HEK293T (cell line): ENCODE measurements around the gene AOAH.

Experiments
- BHLHE40 ChIP-seq: fragments of 450-650 bp; IDR thresholded peaks from 2 replicates; pipeline ENCODE4 v1.6.1; 2016; ENCODE audit warnings: mild to moderate bottlenecking, moderate library complexity, borderline replicate concordance
- CTBP1 ChIP-seq: fragments of 450-650 bp; IDR thresholded peaks from 2 replicates; pipeline ENCODE4 v1.6.1; 2016; ENCODE audit warnings: borderline replicate concordance
- FOXA1 ChIP-seq: fragments of 450-650 bp; IDR thresholded peaks from 2 replicates; pipeline ENCODE4 v1.6.1; 2016; ENCODE audit warnings: mild to moderate bottlenecking
- FOXM1 ChIP-seq: fragments of 450-650 bp; IDR thresholded peaks from 2 replicates; pipeline ENCODE4 v1.6.1; 2017; ENCODE audit warnings: mild to moderate bottlenecking, borderline replicate concordance
- NFRKB ChIP-seq: fragments of 450-650 bp; IDR thresholded peaks from 2 replicates; pipeline ENCODE4 v1.6.1; 2016; ENCODE audit warnings: mild to moderate bottlenecking, moderate library complexity
- SP1 ChIP-seq: fragments of 450-650 bp; IDR thresholded peaks from 2 replicates; pipeline ENCODE4 v1.6.1; 2017
- TARDBP ChIP-seq: fragments of 450-650 bp; IDR thresholded peaks from 2 replicates; pipeline ENCODE4 v1.6.1; 2016

DNA sequence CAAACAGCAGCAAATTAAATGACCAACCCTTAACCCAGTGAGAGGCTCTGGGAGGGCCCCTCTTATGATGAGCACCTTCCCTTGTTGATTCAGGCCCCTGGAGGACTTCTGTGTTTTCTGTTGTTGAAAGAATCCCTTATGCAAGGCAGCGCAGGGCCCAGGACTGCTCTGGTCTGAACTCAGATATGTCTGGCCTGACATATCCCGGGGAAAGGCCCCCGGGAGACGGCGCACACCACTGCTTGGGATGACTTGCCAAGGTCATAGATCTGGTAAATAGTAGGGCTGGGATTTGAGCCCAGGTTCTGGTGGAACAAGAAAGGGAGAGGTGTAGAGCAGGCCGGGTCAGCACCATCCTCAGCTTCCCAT is 124.0 kb downstream of the AOAH start:
- TF ChIP-seq SP1 (no peak), CTBP1 (no peak), FOXA1 (no peak), BHLHE40 (no peak), NFRKB (no peak), TARDBP (no peak), FOXM1 (no peak)
